ENCODE results near the gene GEN1. TPM values are rescaled to one million over a fixed set of nuclear protein-coding genes. Genes with fewer than 3 reads are reported as not detected.

The GEN1 gene
- total and polyA plus RNA-seq, 2 donors from 2014 or later: 1.4 to 6.2 TPM

- no peaks in the 10 kb centered on the region for H3K9me3 ChIP-seq (ENCODE audit: control insufficient read depth in 2 of 3, insufficient read depth in 1 of 3, low read length in 3 of 3)
- H3K36me3 ChIP-seq (ENCODE audit: control insufficient read depth in 2 of 3, insufficient read depth in 3 of 3, low read length in 3 of 3): no peaks in the 10 kb centered on the region
- TF ChIP-seq CTCF (IDR thresholded peaks at IDR 0.05; ENCODE audit: borderline replicate concordance, extremely low read depth, insufficient read depth): no peak
- no peak overlapping the region for H3K4me3 ChIP-seq (ENCODE audit: low read length in 3 of 3)
- no peaks in the 10 kb centered on the region for H3K4me1 ChIP-seq (ENCODE audit: control insufficient read depth in 2 of 3, insufficient read depth in 2 of 3, low read depth in 1 of 3, low read length in 3 of 3)
- H3K27ac ChIP-seq (ENCODE audit: low read depth in 2 of 2, low read length in 2 of 2): no peak overlapping the region
- no peak overlapping the region for H3K9ac ChIP-seq (ENCODE audit: low read length in 3 of 3)
- DNase-seq (no peak), FAIRE-seq (no peak)
- H3K27me3 ChIP-seq (ENCODE audit: control insufficient read depth, insufficient read depth, low read length): no peaks in the 10 kb centered on the region
- intact Hi-C loops (cut with DNase I): no loop called here
Observed at GRCh38 chr2:17799301-17800120, 45.6 kb downstream of the GEN1 start.

- TF ChIP-seq CTCF (IDR thresholded peaks at IDR 0.05; ENCODE audit: borderline replicate concordance, extremely low read depth, insufficient read depth): no peak
- Histone ChIP-seq H3K27me3 (ENCODE audit: control insufficient read depth, insufficient read depth, low read length) (no peaks in the 10 kb centered on the region), H3K9me3 (ENCODE audit: control insufficient read depth in 2 of 3, insufficient read depth in 1 of 3, low read length in 3 of 3) (no peaks in the 10 kb centered on the region), H3K27ac (ENCODE audit: low read depth in 2 of 2, low read length in 2 of 2) (no peak overlapping the region), H3K4me3 (ENCODE audit: low read length in 3 of 3) (no peak overlapping the region), H3K4me1 (ENCODE audit: control insufficient read depth in 2 of 3, insufficient read depth in 2 of 3, low read depth in 1 of 3, low read length in 3 of 3) (no peaks in the 10 kb centered on the region), H3K36me3 (ENCODE audit: control insufficient read depth in 2 of 3, insufficient read depth in 3 of 3, low read length in 3 of 3) (no peaks in the 10 kb centered on the region), H3K9ac (ENCODE audit: low read length in 3 of 3) (no peak overlapping the region)
- intact Hi-C loops (cut with DNase I): no loop called here
- DNase-seq (peak in 3 of 5 donors; percentile 57 to 80 (median 71)), FAIRE-seq (no peak)
Observed at GRCh38 chr2:17800219-17800618, 46.3 kb downstream of the GEN1 start.

DNA sequence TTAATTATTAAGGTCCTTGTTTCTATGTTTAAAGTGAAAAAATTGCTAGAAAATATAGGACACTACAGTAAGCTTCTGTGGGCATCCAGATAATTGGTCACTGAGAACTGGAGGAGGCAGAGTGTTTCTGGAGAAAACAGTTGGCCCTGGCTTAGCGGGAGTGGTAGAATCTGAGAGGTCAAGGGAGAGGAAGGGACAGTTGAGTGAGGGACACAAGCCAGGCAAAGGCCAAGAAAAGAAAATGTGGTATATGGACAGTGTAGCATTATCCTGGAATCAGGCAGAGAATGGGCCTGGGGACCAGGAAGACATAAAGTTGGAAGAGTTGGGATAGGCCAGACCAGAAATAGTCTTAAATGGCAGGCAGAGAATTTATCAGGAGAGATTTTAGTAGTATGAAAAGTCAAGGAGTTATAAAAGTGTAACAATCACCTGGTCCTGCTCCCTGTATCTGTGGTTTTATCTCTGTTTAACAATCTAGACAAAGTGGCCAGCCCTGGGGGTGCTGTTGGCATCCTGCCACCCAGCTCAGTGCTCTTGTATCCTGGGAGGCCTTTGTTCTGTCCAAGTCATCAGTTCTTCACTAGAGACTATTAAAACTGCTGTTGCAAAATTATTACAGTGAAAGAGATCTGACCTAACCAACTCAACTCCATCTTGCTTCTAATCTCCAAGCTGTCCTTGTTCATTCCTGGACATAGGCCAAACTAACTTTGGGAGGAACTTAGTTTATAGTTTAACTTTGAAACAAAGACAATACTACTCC lies 46.9 kb downstream of the GEN1 start:
- no peak for DNase-seq
- no peak for FAIRE-seq

More for the DNA sequence above, 46.9 kb downstream of the GEN1 start:
- Histone ChIP-seq H3K27ac (ENCODE audit: low read depth in 2 of 2, low read length in 2 of 2) (no peak overlapping the region), H3K9me3 (ENCODE audit: control insufficient read depth in 2 of 3, insufficient read depth in 1 of 3, low read length in 3 of 3) (no peaks in the 10 kb centered on the region), H3K36me3 (ENCODE audit: control insufficient read depth in 2 of 3, insufficient read depth in 3 of 3, low read length in 3 of 3) (no peaks in the 10 kb centered on the region), H3K4me3 (ENCODE audit: low read length in 3 of 3) (no peak overlapping the region), H3K4me1 (ENCODE audit: control insufficient read depth in 2 of 3, insufficient read depth in 2 of 3, low read depth in 1 of 3, low read length in 3 of 3) (no peaks in the 10 kb centered on the region), H3K9ac (ENCODE audit: low read length in 3 of 3) (no peak overlapping the region), H3K27me3 (ENCODE audit: control insufficient read depth, insufficient read depth, low read length) (no peaks in the 10 kb centered on the region)
- no peak for TF ChIP-seq CTCF (IDR thresholded peaks at IDR 0.05; ENCODE audit: borderline replicate concordance, extremely low read depth, insufficient read depth)
- intact Hi-C loops (cut with DNase I): no loop called here

All from kidney (tissue), 14 donors.